Activated T-helper 1 cell treated with anti-CD3 and anti-CD28 coated beads, Interleukin-12 subunit alpha, Interleukin-12 subunit beta, Interleukin-2, Interleukin-4 antibody, amounts not matched to agents 30 ng/mL and 10 ng/mL and 1 ng/mL, durations not matched to agents 14 hours and 24 hours and 36 hours (primary cell): ENCODE measurements around the gene C11orf16. TPM values are rescaled to one million over a fixed set of nuclear protein-coding genes. Genes with fewer than 3 reads are reported as not detected.
"Not testable (repeated sequence)": the region's sequence is repeated elsewhere in the genome, so short reads cannot be mapped to it uniquely, and the experiment has no call there.

Experiments used
- DNase-seq: peaks from one replicate; pipeline ENCODE4 v3.0.0; 2021; ENCODE audit warnings: low spot score
- H3K27ac Mint-ChIP-seq: one replicate; pipeline ENCODE4 v1.8.0; 2021; ENCODE audit warnings: mild to moderate bottlenecking, mixed read lengths
- H3K27me3 Mint-ChIP-seq: one replicate; pipeline ENCODE4 v1.8.0; 2022; ENCODE audit warnings: mild to moderate bottlenecking, moderate library complexity, mixed read lengths; ENCODE audit not compliant: insufficient read depth
- H3K36me3 Mint-ChIP-seq: one replicate; pipeline ENCODE4 v1.8.0; 2021; ENCODE audit warnings: low read depth, mixed read lengths
- H3K4me1 Mint-ChIP-seq: one replicate; pipeline ENCODE4 v1.8.0; 2021; ENCODE audit warnings: low read depth, mixed read lengths
- H3K4me3 Mint-ChIP-seq: one replicate; pipeline ENCODE4 v1.8.0; 2021; ENCODE audit warnings: mild to moderate bottlenecking, moderate library complexity, mixed read lengths
- H3K9me3 Mint-ChIP-seq: one replicate; pipeline ENCODE4 v1.8.0; 2021; ENCODE audit warnings: mixed read lengths
- intact Hi-C: fragments of 100-400 bp; cut with micrococcal nuclease; formaldehyde crosslinking; loops from one replicate; pipeline ENCODE4 v1.15.1; 2024
- total RNA-seq: library from RNA; stranded (reverse); gene quantifications from 2 replicates; pipeline ENCODE4 v1.2.3, GENCODE V29; 2022

C11orf16 gene
- total RNA-seq, 1 donor from 2014 or later = not detected

DNA sequence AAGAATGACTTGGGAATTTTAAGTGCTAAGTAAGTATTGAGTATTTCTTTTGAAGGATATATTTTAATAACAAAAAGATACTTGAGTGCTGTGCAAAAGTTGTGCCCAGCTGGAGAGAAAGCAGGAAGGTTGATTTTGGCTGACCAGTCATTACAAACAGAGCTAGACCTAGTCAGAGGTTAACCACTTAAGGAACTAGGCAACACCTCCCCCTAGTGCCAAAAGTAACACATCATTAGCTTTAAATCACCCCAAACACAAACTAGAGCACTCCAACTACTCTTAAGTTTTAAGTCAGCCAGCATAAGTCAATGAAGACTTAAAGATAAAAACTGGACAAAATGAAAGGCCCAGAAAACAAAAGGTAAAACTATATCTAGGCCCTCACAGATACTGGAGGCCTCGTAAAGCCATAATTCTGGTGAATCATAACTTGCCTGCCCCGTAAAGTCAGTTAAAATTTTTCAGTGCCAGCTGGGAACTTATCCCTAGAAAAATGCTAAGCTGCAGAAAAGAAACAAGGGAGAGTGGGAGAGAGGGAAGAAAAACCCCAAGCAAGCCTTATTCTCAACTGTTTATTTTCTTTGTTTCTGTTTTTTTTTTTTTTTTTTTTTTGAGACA, 26.9 kb upstream of the C11orf16 start:
- peak overlapping the region; percentile 18 for H3K27ac Mint-ChIP-seq
- no peaks in the 10 kb centered on the region for H3K9me3 Mint-ChIP-seq
- no peaks in the 10 kb centered on the region for H3K27me3 Mint-ChIP-seq
- intact Hi-C loops = loop anchor here (1.0 to 5.0 kb wide), 8 partner anchors 45 to 1348 kb away; partner anchors contain the start of genes ADM and EIF3F
- peaks cover 14% of the 10 kb centered on the region for H3K36me3 Mint-ChIP-seq
- DNase-seq = peak; percentile 10
- H3K4me1 Mint-ChIP-seq = peaks cover 44% of the 10 kb centered on the region
- no peak overlapping the region for H3K4me3 Mint-ChIP-seq

DNA sequence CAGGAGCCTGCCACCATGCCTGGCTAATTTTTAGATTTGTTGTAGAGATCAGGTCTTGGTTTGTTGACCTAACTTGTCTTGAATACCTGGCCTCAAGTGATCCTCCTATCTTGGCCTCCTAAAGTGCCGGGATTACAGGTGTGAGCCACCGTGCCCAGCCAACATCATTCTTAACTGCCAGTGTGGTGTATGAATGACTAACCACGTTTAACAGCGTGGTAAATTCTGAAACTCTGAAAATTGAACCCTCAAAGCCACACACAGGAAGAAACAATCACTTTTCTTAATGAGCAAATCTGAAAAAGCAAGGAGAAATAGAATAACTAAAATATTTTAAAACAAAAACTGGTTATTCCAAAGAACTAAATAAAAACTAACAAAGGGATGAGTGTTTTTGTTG, 24.1 kb upstream of the C11orf16 start:
- H3K36me3 Mint-ChIP-seq = peaks cover 21% of the 10 kb centered on the region
- peaks cover 29% of the 10 kb centered on the region for H3K4me1 Mint-ChIP-seq
- H3K27me3 Mint-ChIP-seq = no peaks in the 10 kb centered on the region
- H3K4me3 Mint-ChIP-seq = no peak overlapping the region
- DNase-seq = no peak
- intact Hi-C loops = loop anchor here (5.0 kb wide), 2 partner anchors 145 to 355 kb away; a partner anchor contains a TSS
- H3K27ac Mint-ChIP-seq = no peak overlapping the region
- no peaks in the 10 kb centered on the region for H3K9me3 Mint-ChIP-seq

DNA sequence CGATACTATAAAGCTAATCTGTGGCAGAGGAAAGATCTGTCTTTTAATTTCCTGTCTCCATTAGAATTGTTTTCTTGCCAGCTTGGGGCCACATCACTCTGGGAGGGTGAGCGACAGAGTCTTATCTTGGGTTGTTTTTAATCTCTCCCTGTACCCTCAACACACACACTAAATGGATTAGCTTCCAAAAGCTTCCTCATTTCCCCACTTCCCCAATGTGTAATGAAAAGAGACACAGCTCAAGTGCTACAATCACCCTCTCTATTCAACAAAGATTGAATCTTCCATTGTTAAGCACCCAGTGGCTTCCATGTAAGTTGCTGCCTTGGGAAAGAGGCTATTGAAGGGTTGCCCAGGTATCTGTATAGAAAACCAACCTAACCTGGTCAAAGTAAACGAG, 16.1 kb upstream of the C11orf16 start:
- H3K36me3 Mint-ChIP-seq = peaks cover 30% of the 10 kb centered on the region
- H3K27ac Mint-ChIP-seq = no peak overlapping the region
- H3K9me3 Mint-ChIP-seq = no peaks in the 10 kb centered on the region
- no peaks in the 10 kb centered on the region for H3K27me3 Mint-ChIP-seq
- DNase-seq = no peak
- peaks cover 12% of the 10 kb centered on the region for H3K4me1 Mint-ChIP-seq
- intact Hi-C loops = no loop called here
- H3K4me3 Mint-ChIP-seq = no peak overlapping the region

DNA sequence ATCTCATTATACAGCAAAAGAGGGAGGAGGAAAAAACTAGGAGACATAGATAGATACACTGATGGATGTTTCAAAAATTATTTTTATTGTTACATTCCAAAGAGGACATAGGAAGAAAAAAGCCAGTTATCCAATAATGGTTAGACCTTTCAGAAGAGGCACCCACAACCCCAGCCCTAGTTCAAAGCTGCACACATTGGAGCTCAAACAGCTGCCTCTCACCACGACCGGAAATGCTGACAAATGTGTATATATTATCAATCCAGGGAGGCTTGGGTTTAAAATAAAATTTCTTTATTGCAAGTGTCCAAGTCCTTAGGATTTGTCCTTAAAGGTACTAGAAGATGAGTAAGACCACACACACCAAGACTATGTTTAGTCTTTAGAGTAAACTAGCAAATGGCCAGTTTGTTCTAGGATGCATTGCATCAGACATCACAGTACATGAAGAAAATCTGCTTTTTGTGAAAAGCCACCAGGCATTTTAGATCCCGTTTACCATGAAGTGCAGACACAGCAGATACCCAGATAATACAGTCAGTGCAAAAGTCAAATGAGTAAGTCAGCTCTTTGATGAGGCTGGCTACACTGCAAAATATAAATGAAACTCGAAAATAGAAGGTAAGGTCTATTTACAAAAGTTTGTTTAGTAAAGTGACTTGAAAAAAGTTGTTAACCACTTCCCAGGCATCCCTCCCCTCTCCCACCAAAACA, 14.6 kb upstream of the C11orf16 start:
- H3K27ac Mint-ChIP-seq = no peak overlapping the region
- no peaks in the 10 kb centered on the region for H3K9me3 Mint-ChIP-seq
- intact Hi-C loops = no loop called here
- peaks cover 4% of the 10 kb centered on the region for H3K27me3 Mint-ChIP-seq
- H3K4me3 Mint-ChIP-seq = no peak overlapping the region
- peaks cover 24% of the 10 kb centered on the region for H3K36me3 Mint-ChIP-seq
- H3K4me1 Mint-ChIP-seq = peaks cover 12% of the 10 kb centered on the region
- no peak for DNase-seq

DNA sequence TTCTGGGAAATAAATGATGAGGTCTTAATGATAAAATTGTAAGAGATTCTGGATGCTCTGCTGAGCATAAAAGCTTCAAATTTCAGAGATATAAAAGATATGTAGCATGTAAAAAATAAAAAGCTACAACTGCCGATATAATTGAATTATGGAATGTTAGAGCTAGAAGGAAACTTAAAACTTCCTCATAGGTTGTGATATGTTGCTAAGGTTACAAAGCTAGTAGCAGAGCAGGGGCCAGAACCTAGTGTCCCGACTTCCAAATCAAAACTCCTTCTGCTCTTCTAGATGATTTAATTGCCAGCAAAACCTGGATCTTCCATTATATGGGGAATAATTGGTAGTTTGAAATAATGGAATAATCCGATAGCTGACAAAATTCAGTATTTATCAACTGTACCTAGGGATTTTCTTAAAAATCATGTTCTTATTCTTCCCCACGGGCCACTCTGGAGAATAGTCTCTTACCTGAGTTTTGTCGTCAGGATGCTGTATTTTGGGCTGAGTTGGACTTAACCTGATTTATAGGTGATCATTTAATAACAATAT, 9.8 kb upstream of the C11orf16 start, which contains the start of gene ASCL3:
TSS of gene ASCL3 (minus strand) at position 499 of the 549 bp plus-strand sequence. CDS start 4,855 bp downstream, outside the sequence.
- no peak within 1 kb of the TSS for H3K27ac Mint-ChIP-seq
- H3K4me3 Mint-ChIP-seq = no peak within 1 kb of the TSS
- intact Hi-C loops = no loop called here
- peaks cover 13% of the 10 kb centered on the region for H3K27me3 Mint-ChIP-seq
- H3K9me3 Mint-ChIP-seq = no peaks in the 10 kb centered on the region
- peaks cover 7% of the 10 kb centered on the region for H3K36me3 Mint-ChIP-seq
- peaks cover 7% of the 10 kb centered on the region for H3K4me1 Mint-ChIP-seq
- no peak for DNase-seq

DNA sequence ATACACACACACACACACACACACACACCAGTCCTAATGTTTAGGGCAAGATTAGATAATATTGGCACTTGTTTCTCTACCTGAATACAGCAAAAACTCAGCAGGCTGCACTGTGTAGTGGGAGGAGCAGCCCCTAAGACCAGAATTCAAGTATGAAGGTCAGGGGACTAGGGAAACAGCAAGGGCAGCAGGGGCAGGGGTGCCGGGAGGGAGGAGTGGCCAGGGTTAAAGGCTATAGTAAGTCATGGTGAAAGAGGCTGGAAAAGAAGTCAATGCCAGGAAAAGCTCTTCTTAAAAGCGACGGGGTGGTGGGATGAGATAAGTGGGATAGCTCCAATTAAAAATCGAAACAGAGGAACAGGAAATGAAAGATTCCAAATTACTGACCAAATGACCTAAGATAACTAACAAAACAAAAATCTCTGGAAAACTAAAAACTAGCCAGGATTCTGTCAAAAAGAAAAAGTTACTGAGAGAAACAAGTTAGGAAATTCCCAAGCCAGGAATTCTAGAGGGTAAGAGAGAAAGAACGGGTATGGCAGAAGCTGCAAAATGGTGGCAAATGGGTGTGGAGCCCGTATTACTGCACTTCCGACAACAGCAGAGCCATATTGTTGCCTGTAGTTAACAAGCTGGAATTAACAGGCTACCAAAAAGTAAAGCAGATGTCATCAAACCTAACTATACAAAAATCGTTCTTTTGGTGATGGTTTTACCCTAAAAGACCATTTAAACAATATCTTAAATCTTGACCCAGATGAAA, 8.8 kb upstream of the C11orf16 start:
- intact Hi-C loops = no loop called here
- H3K4me1 Mint-ChIP-seq = no peaks in the 10 kb centered on the region
- no peaks in the 10 kb centered on the region for H3K36me3 Mint-ChIP-seq
- H3K27ac Mint-ChIP-seq = no peak overlapping the region
- H3K9me3 Mint-ChIP-seq = no peaks in the 10 kb centered on the region
- peaks cover 13% of the 10 kb centered on the region for H3K27me3 Mint-ChIP-seq
- no peak overlapping the region for H3K4me3 Mint-ChIP-seq
- no peak for DNase-seq

DNA sequence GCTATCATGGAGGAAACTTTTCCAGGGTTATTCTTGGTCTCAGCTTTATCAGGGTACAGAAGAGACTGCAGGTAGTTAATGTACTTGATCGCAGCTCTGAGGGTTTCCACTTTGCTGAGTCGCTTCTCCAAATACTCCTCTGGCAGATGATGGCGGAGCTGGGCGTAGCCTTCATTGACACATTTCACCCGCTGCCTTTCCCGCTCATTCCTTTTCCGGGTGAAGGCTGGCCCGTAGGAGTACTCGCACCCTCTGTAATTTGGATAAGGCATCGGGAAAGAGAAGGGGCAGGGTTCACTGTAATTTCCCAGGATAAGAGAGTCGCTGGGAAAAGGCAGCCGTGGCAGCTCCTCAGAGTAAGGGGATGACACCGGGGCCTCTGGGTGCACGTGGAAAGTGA, 4.9 kb upstream of the C11orf16 start:
- intact Hi-C loops = no loop called here
- H3K4me3 Mint-ChIP-seq = no peak overlapping the region
- H3K27me3 Mint-ChIP-seq = peaks cover 11% of the 10 kb centered on the region
- no peaks in the 10 kb centered on the region for H3K9me3 Mint-ChIP-seq
- DNase-seq = no peak
- no peak overlapping the region for H3K27ac Mint-ChIP-seq
- H3K4me1 Mint-ChIP-seq = no peaks in the 10 kb centered on the region
- no peaks in the 10 kb centered on the region for H3K36me3 Mint-ChIP-seq

DNA sequence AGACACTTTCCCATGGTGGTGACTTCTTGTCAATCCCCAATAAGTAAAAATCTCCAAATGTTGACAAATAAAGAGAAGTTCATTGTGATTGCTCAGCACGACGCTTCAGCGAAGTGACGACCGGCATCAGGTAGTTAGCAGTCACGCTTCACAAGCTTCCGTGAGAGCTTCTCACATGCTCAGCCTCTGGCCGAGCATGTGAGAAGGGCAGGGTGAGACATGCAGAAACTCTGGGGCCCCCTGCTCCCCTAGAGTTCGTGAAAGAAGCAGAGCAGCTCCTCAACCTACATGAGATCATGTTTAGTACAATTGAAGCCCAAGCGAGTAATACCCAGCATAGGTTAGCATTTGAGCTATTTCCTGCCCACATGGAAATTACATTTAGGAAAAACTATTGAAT, 4.4 kb upstream of the C11orf16 start:
- Mint-ChIP-seq H3K27ac (no peak overlapping the region), H3K9me3 (no peaks in the 10 kb centered on the region), H3K4me1 (no peaks in the 10 kb centered on the region), H3K4me3 (no peak overlapping the region), H3K27me3 (peaks cover 6% of the 10 kb centered on the region), H3K36me3 (no peaks in the 10 kb centered on the region)
- DNase-seq = no peak
- intact Hi-C loops = no loop called here

DNA sequence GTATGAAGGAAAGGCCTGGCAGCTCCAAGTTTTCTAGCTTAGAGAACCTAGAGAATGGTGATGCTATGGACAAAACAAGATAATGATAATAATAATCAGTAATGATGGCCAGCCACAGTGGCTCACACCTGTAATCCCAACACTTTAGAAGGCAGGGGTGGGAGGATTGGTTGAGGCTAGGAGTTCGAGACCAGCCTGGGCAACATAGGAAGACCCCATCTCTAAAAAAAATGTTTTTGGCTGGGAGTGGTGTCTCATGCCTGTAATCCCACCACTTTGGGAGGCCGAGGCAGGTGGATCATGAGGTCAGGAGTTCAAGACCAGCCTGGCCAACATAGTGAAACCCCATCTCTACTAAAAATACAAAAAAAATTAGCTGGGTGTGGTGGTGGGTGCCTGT, 3.0 kb upstream of the C11orf16 start:
- intact Hi-C loops, DNase-seq, H3K27me3 Mint-ChIP-seq, H3K27ac Mint-ChIP-seq, H3K9me3 Mint-ChIP-seq, H3K36me3 Mint-ChIP-seq, H3K4me3 Mint-ChIP-seq, H3K4me1 Mint-ChIP-seq: not testable (repeated sequence)

DNA sequence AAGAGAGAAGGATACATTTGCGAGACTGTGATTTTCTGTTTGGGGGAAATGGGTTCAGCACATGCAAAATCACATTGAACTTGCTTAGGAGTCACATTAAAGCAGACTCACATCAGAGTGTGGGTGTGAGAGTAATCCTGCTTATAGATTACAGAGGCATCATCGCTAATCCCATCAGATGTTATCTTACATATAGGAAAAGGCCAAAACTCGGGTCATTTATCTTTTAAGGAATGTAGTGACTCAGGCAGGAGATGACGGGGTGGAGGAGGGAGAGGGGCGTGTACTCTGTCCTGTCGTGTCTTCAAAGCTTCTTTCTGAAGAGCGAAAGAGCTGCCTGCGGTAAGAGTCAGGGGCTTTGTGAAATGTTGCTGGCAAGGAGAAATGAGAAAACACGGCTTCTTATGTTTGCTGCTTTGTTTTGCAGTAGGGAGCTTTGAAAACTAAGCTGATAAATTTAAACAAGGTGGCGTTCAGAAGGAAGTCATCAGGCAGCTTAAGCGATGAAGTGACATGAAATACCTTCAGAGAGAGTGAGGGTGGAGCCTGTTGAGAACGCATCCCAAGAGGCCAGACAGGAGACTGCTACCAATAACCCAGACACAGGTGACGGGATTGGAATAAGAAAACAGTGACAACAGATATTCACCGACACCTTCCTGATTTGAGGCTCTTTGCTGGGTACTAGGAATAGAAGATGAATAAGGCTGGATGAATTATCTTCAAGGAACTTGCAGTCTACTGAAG, 2.2 kb upstream of the C11orf16 start:
- Mint-ChIP-seq H3K36me3 (no peaks in the 10 kb centered on the region), H3K27me3 (no peaks in the 10 kb centered on the region), H3K4me1 (no peaks in the 10 kb centered on the region), H3K9me3 (no peaks in the 10 kb centered on the region), H3K4me3 (no peak overlapping the region), H3K27ac (no peak overlapping the region)
- DNase-seq = no peak
- intact Hi-C loops = no loop called here

DNA sequence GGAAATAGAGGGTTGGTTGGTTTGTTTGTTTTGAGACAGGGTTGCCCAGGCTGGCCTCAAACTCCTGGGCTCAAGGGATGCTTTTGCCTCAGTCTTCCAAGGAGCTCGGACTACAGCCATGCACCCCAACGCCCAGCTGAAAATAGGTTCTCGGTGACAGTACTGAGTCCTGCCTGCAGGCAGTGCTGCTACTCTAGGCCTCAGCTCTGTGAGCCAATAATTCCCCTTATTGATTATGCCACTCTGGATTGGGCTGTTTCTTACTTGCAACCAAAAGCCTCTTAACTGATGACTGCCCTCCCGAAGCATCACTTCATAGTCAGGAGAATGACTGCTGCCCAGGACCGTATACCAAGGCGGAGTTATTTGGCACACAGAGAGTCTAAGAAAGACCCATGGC, 1.2 kb upstream of the C11orf16 start:
- intact Hi-C loops = no loop called here
- H3K36me3 Mint-ChIP-seq = no peaks in the 10 kb centered on the region

DNA sequence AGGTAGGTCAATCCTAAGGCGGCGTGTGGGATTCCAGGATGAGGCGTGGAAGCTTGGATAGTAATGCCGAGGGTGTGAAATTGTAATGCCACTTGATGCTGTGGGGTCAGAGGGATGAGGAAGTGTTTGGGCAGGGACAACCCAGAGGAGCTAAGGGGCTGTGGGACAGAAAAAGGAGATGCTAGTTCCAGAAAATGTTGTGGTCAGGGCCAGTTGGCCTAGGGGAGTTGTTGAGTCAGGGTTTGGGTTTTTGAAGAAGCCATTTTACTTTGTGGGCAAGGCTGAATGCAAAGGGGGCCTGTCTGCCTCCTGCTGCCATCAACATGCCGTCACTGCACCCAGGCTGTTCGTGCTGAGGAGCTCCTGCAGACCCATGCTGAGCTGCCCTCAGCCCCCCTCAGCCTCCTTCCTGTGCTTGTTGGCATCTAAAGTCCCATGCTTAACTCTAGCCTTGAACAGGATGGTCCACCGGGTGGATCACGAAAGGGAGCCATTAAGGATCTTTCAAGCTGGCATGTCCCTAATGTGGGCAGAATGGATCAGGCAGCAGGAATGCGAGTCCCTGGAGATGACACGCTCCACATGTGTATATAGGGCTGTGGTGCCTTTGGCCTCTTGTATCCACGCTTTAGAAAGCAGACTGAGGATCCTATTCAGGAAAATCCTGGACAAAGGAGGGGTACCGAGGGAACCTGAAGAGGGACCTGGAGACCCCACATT, 2.1 kb downstream of the C11orf16 start:
- Mint-ChIP-seq H3K4me1 (no peaks in the 10 kb centered on the region), H3K27me3 (no peaks in the 10 kb centered on the region), H3K36me3 (no peaks in the 10 kb centered on the region), H3K9me3 (no peaks in the 10 kb centered on the region), H3K4me3 (no peak overlapping the region), H3K27ac (no peak overlapping the region)
- intact Hi-C loops = no loop called here
- DNase-seq = no peak

More for the DNA sequence above, 1.2 kb upstream of the C11orf16 start:
- Mint-ChIP-seq H3K27me3 (no peaks in the 10 kb centered on the region), H3K9me3 (no peaks in the 10 kb centered on the region), H3K4me1 (no peaks in the 10 kb centered on the region), H3K4me3 (no peak overlapping the region), H3K27ac (no peak overlapping the region)
- no peak for DNase-seq
